Smooth muscle cell (in vitro differentiated cells): ENCODE results near the gene API5. TPM values are rescaled to one million over a fixed set of nuclear protein-coding genes. Genes with fewer than 3 reads are reported as not detected.

Experiments
- DNase-seq: peaks from one replicate; lab custom pipeline; 2025; ENCODE audit not compliant: unreplicated experiment; lab: John Stamatoyannopoulos, UW
- H2AFZ ChIP-seq: fragments of 200-600 bp; sonication (generic); 2 replicates; pipeline ENCODE4 v1.6.0; 2016; ENCODE audit warnings: antibody characterized with exemption, low read depth, mild to moderate bottlenecking
- H3F3A ChIP-seq: fragments of 200-600 bp; sonication (generic); 2 replicates; pipeline ENCODE4 v1.6.0; 2017; ENCODE audit warnings: antibody characterized with exemption, low read depth
- H3K27ac ChIP-seq: fragments of 200-600 bp; sonication (generic); 2 replicates; pipeline ENCODE4 v1.5.1; 2016; ENCODE audit warnings: low read depth, mild to moderate bottlenecking
- H3K27me3 ChIP-seq: fragments of 200-600 bp; sonication (generic); 2 replicates; pipeline ENCODE4 v1.6.1; 2016; ENCODE audit warnings: low read depth, mild to moderate bottlenecking
- H3K36me3 ChIP-seq: fragments of 200-600 bp; sonication (generic); 2 replicates; pipeline ENCODE4 v1.5.1; 2016; ENCODE audit warnings: low read depth
- H3K4me1 ChIP-seq: fragments of 200-600 bp; sonication (generic); 2 replicates; pipeline ENCODE4 v1.5.1; 2016; ENCODE audit warnings: low read depth
- H3K4me2 ChIP-seq: fragments of 200-600 bp; sonication (generic); 2 replicates; pipeline ENCODE4 v1.6.0; 2016; ENCODE audit warnings: mild to moderate bottlenecking
- H3K4me3 ChIP-seq: fragments of 200-600 bp; sonication (generic); 2 replicates; pipeline ENCODE4 v1.5.1; 2016; ENCODE audit warnings: mild to moderate bottlenecking
- H3K79me2 ChIP-seq: fragments of 200-600 bp; sonication (generic); 2 replicates; pipeline ENCODE4 v1.6.0; 2016; ENCODE audit warnings: low read depth, mild to moderate bottlenecking
- H3K9ac ChIP-seq: fragments of 200-600 bp; sonication (generic); 2 replicates; pipeline ENCODE4 v1.6.0; 2016; ENCODE audit warnings: low read depth
- H3K9me3 ChIP-seq: fragments of 200-600 bp; sonication (generic); replicated peaks from 2 replicates; pipeline ENCODE4 v1.5.1; 2016; ENCODE audit warnings: low read depth
- H4K20me1 ChIP-seq: fragments of 200-600 bp; sonication (generic); 2 replicates; pipeline ENCODE4 v1.6.0; 2016; ENCODE audit warnings: low read depth
- WGBS: methylation state at CpG from one replicate; pipeline ENCODE4 v1.1.7; 2016; ENCODE audit warnings: low lambda C conversion rate; 5-methylcytosine and 5-hydroxymethylcytosine counted together
- polyA plus RNA-seq: library from polyadenylated mRNA; unstranded; fragments of >200 nt; fragmentation: Nextera tagmentation; extraction: Ambion mirVana; gene quantifications from 2 replicates; pipeline ENCODE4 v1.2.1, GENCODE V29; 2016
- total RNA-seq: library from RNA; depleted of rRNA; stranded (reverse); fragments of >200 nt; gene quantifications from 2 replicates; pipeline ENCODE4 v1.2.3, GENCODE V29; 2014
- TF ChIP-seq, protein P1 (sequence below): fragments of 200-600 bp; sonication (generic); IDR thresholded peaks from 2 replicates; pipeline ENCODE4 v1.5.1; 2017; ENCODE audit warnings: borderline replicate concordance, mild to moderate bottlenecking, antibody characterized with exemption; ENCODE audit not compliant: insufficient read depth, poor library complexity, severe bottlenecking

The API5 gene
- total RNA-seq (49.7 and 74.8 TPM in 2 replicates), polyA plus RNA-seq (31.4 and 35.2 TPM in 2 replicates)

DNA sequence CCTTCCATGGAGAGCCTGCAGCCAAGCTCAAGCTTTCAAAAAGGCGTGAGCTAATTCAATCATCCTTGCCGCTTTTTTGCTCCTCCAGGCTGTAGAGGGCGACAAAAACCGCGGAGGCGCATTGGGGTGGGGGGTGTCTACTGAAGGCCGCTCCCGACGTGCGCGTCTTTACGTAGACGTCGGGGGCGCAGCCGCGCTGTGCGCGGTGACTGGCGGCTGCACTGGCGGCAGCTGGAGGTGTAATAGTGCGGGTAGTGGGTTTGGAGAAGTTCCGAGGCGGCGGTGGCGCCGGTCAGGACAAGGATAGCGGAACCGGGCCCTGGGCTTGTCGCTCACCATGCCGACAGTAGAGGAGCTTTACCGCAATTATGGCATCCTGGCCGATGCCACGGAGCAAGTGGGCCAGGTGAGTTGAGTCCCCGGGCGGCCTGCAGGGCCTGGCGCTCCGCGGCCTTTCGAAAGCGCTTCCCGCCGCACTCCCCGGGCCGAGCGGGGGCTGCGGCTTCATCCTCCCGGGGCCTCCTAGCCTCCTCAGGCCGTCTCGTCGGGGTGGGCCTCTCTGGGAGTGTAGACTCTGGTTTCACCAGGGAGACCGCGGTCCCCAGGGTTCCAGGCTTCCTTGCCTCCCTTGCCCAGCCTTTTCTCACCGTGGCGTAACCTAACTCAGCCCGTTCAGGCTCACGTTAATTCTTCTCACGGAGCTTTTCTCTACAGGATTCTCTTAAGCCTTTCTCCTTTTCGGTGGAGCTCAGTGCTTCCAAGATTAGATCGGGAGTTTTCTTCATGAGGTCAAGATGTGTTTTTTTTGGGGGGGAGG lies at the start of gene API5:
Gene API5, plus strand, starts transcription at position 206 of the 817 bp plus-strand sequence. Its CDS starts 132 bp downstream, at position 338.
- TF ChIP-seq, protein P1, sequence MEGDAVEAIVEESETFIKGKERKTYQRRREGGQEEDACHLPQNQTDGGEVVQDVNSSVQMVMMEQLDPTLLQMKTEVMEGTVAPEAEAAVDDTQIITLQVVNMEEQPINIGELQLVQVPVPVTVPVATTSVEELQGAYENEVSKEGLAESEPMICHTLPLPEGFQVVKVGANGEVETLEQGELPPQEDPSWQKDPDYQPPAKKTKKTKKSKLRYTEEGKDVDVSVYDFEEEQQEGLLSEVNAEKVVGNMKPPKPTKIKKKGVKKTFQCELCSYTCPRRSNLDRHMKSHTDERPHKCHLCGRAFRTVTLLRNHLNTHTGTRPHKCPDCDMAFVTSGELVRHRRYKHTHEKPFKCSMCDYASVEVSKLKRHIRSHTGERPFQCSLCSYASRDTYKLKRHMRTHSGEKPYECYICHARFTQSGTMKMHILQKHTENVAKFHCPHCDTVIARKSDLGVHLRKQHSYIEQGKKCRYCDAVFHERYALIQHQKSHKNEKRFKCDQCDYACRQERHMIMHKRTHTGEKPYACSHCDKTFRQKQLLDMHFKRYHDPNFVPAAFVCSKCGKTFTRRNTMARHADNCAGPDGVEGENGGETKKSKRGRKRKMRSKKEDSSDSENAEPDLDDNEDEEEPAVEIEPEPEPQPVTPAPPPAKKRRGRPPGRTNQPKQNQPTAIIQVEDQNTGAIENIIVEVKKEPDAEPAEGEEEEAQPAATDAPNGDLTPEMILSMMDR: peak; percentile 64
- no peaks in the 10 kb centered on the region for H3K27me3 ChIP-seq
- H3K9me3 ChIP-seq: no peaks in the 10 kb centered on the region
- H4K20me1 ChIP-seq: peaks cover 47% of the 10 kb centered on the region
- H2AFZ ChIP-seq: peak within 1 kb of the TSS; percentile 92
- H3F3A ChIP-seq: peaks cover 3% of the 10 kb centered on the region
- no peaks in the 10 kb centered on the region for H3K36me3 ChIP-seq
- peak within 1 kb of the TSS; percentile 86 for H3K9ac ChIP-seq
- peak within 1 kb of the TSS; percentile 92 for H3K4me2 ChIP-seq
- H3K4me3 ChIP-seq: peak within 1 kb of the TSS; percentile 92
- WGBS: under 1% methylated on average over 59 of the region's 60 CpGs
- H3K27ac ChIP-seq: peak within 1 kb of the TSS; percentile 81
- DNase-seq: peak; percentile 59
- peaks cover 15% of the 10 kb centered on the region for H3K4me1 ChIP-seq
- peaks cover 55% of the 10 kb centered on the region for H3K79me2 ChIP-seq

DNA sequence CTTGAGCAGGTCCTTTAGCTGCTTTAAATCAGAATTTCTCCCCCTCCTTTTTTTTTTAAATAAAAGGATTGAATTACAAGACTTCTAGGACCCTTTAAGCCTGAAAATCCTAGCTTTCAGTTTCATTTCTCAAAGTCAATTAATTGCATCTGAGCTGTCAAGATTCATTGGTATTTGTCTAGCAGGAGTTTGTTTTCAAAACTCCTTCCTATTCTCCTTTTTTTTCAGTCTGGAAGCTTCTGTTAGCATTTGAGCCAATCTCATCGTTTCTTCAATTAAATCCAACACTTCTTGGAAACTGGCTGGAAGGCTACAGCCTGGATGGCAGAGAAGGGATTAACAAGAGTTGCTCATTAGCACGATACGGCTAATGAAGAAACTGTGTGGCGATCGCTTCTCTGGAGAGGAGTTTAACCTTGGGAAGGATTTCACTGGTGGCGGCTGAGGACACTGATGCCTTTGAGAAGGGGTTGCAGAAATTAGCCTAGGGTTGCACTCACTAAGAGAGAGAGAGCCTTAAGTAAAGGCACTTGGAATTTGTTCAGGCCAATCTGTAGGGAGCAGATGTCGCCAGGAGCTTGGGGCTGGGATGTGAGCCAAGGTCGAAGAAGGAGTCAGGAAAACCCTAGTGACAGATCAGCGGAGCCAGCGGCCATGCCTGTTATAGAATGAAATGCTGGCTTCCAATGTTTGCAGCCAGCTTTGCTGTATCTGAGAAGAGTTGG lies 43.8 kb upstream of the API5 start:
- H3K4me1 ChIP-seq: no peaks in the 10 kb centered on the region
- no peaks in the 10 kb centered on the region for H3K79me2 ChIP-seq
- no peak for DNase-seq
- 80% methylated on average over 10 of the region's 10 CpGs for WGBS
- H3K9ac ChIP-seq: no peak overlapping the region
- H3K9me3 ChIP-seq: no peaks in the 10 kb centered on the region
- no peaks in the 10 kb centered on the region for H3F3A ChIP-seq
- no peak overlapping the region for H3K4me2 ChIP-seq
- H4K20me1 ChIP-seq: no peaks in the 10 kb centered on the region
- H3K27ac ChIP-seq: no peak overlapping the region
- no peaks in the 10 kb centered on the region for H3K36me3 ChIP-seq
- TF ChIP-seq, protein P1: no peak
- H3K4me3 ChIP-seq: no peak overlapping the region
- no peak overlapping the region for H2AFZ ChIP-seq
- H3K27me3 ChIP-seq: no peaks in the 10 kb centered on the region

DNA sequence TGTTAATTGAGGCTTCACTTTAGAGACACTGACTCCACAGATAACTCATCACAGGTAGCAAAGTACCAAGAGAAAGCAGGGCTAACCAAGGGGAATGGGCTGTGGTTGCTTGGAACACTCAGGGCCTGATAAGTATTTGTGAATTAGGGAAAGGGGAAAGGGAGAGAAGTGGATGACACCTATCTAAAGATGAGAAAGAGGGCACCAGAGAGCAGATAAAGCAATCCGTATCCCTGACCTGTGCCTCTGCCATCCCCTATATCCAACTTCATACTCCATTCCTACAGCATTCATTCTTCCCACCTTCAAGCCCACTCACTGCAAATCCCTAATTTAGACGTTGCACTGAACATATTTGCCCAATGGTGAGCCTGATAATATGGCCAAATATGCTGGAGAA lies 43.0 kb upstream of the API5 start:
- Histone ChIP-seq H3K27ac (no peak overlapping the region), H4K20me1 (no peaks in the 10 kb centered on the region), H3K9ac (no peak overlapping the region), H2AFZ (no peak overlapping the region), H3K4me3 (no peak overlapping the region), H3F3A (no peaks in the 10 kb centered on the region), H3K36me3 (no peaks in the 10 kb centered on the region), H3K4me1 (no peaks in the 10 kb centered on the region), H3K27me3 (no peaks in the 10 kb centered on the region), H3K9me3 (no peaks in the 10 kb centered on the region), H3K79me2 (no peaks in the 10 kb centered on the region), H3K4me2 (no peak overlapping the region)
- TF ChIP-seq, protein P1: no peak
- no peak for DNase-seq
- 20% methylated on average over 2 of the region's 2 CpGs for WGBS
